Panc1 (cell line): ENCODE measurements around the gene TBRG1.

Experiments used
- CTCF ChIP-seq: fragments of 450-650 bp; IDR thresholded peaks from 2 replicates; pipeline ENCODE4 v1.5.1; 2017; ENCODE audit warnings: mild to moderate bottlenecking
- REST ChIP-seq, 2 experiments: IDR thresholded peaks; 2 replicates each; pipeline ENCODE4 v1.6.1; 2011 to 2012; ENCODE audit warnings: low read depth in 2 of 2, control low read depth in 1 of 2, low read length in 1 of 2, mild to moderate bottlenecking in 1 of 2, moderate library complexity in 1 of 2; ENCODE audit not compliant: insufficient read depth in 1 of 2
- SIN3A ChIP-seq: IDR thresholded peaks from 2 replicates; pipeline ENCODE4 v1.6.1; 2012; ENCODE audit warnings: low read depth, mild to moderate bottlenecking, low read length, moderate library complexity, borderline replicate concordance; ENCODE audit not compliant: insufficient read depth
- TCF7L2 ChIP-seq: IDR thresholded peaks from 2 replicates; pipeline ENCODE4 v1.6.1; 2011; ENCODE audit warnings: mild to moderate bottlenecking, low read depth, low read length, inconsistent platforms

GRCh38 chr11:124670732-124671131, 48.1 kb downstream of the TBRG1 start:
- TF ChIP-seq SIN3A: no peak
- no peak for TF ChIP-seq CTCF
- TF ChIP-seq REST (IDR thresholded peaks at IDR 0.05; ENCODE audit: insufficient read depth in 1 of 2, low read depth in 2 of 2, low read length in 1 of 2): no peak
- TF ChIP-seq TCF7L2: no peak
